ENCODE measurements around the gene ZDHHC8. TPM values are rescaled to one million over a fixed set of nuclear protein-coding genes. Genes with fewer than 3 reads are reported as not detected.

Gene ZDHHC8
- total RNA-seq, 1 experiment from 2014 or later, result 51.7 TPM

GRCh38 chr22:20116951-20117632, 14.5 kb upstream of the ZDHHC8 start, which contains the start of gene TRMT2A:
TSS of gene TRMT2A (minus strand) at chr22:20117226. CDS start at chr22:20116906, 320 bp downstream.
- H2BK12ac ChIP-seq (ENCODE audit: insufficient read length, low read depth, low read length), result no peak within 1 kb of the TSS
- peaks cover 14% of the 10 kb centered on the region for H3K79me1 ChIP-seq (ENCODE audit: insufficient read depth, low read depth, low read length, poor library complexity, severe bottlenecking)
- peaks cover 8% of the 10 kb centered on the region for H3K23me2 ChIP-seq (ENCODE audit: insufficient read length, low read depth, low read length, poor library complexity, severe bottlenecking)
- peaks cover 39% of the 10 kb centered on the region for H3K79me2 ChIP-seq (ENCODE audit: insufficient read depth, low read length)
- no peaks in the 10 kb centered on the region for H3K27me3 ChIP-seq (ENCODE audit: insufficient read depth, low read length)
- H3K27me3 Mint-ChIP-seq (ENCODE audit: low read depth), result no peaks in the 10 kb centered on the region
- TF ChIP-seq CTCF (conservative IDR thresholded peaks at IDR 0.05), result peak; percentile 34; the same call in 1 of the 3 replicates
- no peaks in the 10 kb centered on the region for H3K9me3 Mint-ChIP-seq
- H4K91ac ChIP-seq (ENCODE audit: insufficient read length, low read depth, low read length), result peak within 1 kb of the TSS; percentile 96
- H2AK5ac ChIP-seq (ENCODE audit: insufficient read length, low read length), result no peak within 1 kb of the TSS
- H4K8ac ChIP-seq (replicated peaks; ENCODE audit: insufficient read length, low read depth, low read length), result no peak within 1 kb of the TSS
- no peak within 1 kb of the TSS for H2AFZ ChIP-seq (ENCODE audit: low read length)
- peak within 1 kb of the TSS; percentile 95 for H3K14ac ChIP-seq (ENCODE audit: insufficient read depth, low read length)
- H4K5ac ChIP-seq (ENCODE audit: insufficient read length, low read depth, low read length), result no peak within 1 kb of the TSS
- H2BK120ac ChIP-seq (ENCODE audit: low read depth, low read length, poor library complexity, severe bottlenecking), result peak within 1 kb of the TSS; percentile 25
- H3K4me3 Mint-ChIP-seq, result peak within 1 kb of the TSS; percentile 92 to 94
- peak within 1 kb of the TSS; percentile 39 for H3K56ac ChIP-seq (ENCODE audit: insufficient read length, low read depth, low read length)
- peak within 1 kb of the TSS; percentile 89 for H3K18ac ChIP-seq (ENCODE audit: insufficient read length, low read depth, low read length)
- H3K4me1 Mint-ChIP-seq, result peaks cover 12 to 16% of the 10 kb centered on the region in 2 experiments
- peaks cover 40 to 60% (median 54%) of the 10 kb centered on the region in 3 experiments for H3K36me3 Mint-ChIP-seq (ENCODE audit: insufficient read depth in 1 of 3, low read depth in 3 of 3)
- peak within 1 kb of the TSS; percentile 37; the same call in 1 of the 2 replicates for H2BK15ac ChIP-seq (ENCODE audit: low read depth, low read length)
- no peak within 1 kb of the TSS for H2BK20ac ChIP-seq (ENCODE audit: low read depth, low read length, poor library complexity, severe bottlenecking)
- H3K4ac ChIP-seq (ENCODE audit: low read depth, low read length), result peak within 1 kb of the TSS; percentile 98; the same call in 1 of the 2 replicates
- peak within 1 kb of the TSS; percentile 74 for H3K4me2 ChIP-seq (ENCODE audit: insufficient read depth, insufficient read length, low read length)
- H4K20me1 ChIP-seq (ENCODE audit: control insufficient read depth, insufficient read depth, insufficient read length), result no peaks in the 10 kb centered on the region
- H3K4me1 ChIP-seq (ENCODE audit: insufficient read depth, low read length), result no peaks in the 10 kb centered on the region
- no peaks in the 10 kb centered on the region for H3K9me3 ChIP-seq (ENCODE audit: control insufficient read depth, low read depth, low read length)
- H3K23ac ChIP-seq (ENCODE audit: insufficient read length, low read depth, low read length), result no peak within 1 kb of the TSS
- peak; percentile 98 for DNase-seq
- H3T11ph ChIP-seq (ENCODE audit: low read length), result no peak within 1 kb of the TSS
- peak within 1 kb of the TSS; percentile 100 for H3K9ac ChIP-seq (ENCODE audit: extremely low read depth, insufficient read length, low read length)
- peak within 1 kb of the TSS; percentile 80 to 97 (median 95); a peak in 6 of 7 replicates for H3K27ac Mint-ChIP-seq
- no peak within 1 kb of the TSS for H3K27ac ChIP-seq (ENCODE audit: insufficient read length, low read depth, low read length)
- no peak within 1 kb of the TSS for H2BK5ac ChIP-seq (ENCODE audit: insufficient read length, low read length)
- WGBS (ENCODE audit: extremely low coverage, insufficient read length, low lambda C conversion rate), result no CpG with 5 or more reads among the region's 88 CpGs
